ENCODE results near the gene NXNL2.

Gene NXNL2

GRCh38 chr9:88531920-88532698 is 2.9 kb upstream of the NXNL2 start:
- no peaks in the 10 kb centered on the region for H3K79me2 ChIP-seq (ENCODE audit: low read length)
- no peak overlapping the region for H3K4me2 ChIP-seq (ENCODE audit: low read length)
- H3K9me3 ChIP-seq (ENCODE audit: insufficient read depth, low read length): no peaks in the 10 kb centered on the region
- H2AFZ ChIP-seq (ENCODE audit: low read depth, low read length): no peak overlapping the region
- H3K36me3 ChIP-seq (replicated peaks; ENCODE audit: low read depth, low read length): no peaks in the 10 kb centered on the region
- TF ChIP-seq EZH2phosphoT487 (IDR thresholded peaks at IDR 0.05; ENCODE audit: low read depth) (no peak), CTCF (IDR thresholded peaks at IDR 0.05; ENCODE audit: low read depth, low read length) (no peak)
- H3K9ac ChIP-seq (ENCODE audit: low read length): no peak overlapping the region
- no peaks in the 10 kb centered on the region for H3K27me3 ChIP-seq (ENCODE audit: low read depth, low read length)
- H4K20me1 ChIP-seq (ENCODE audit: insufficient read depth, low read length): no peaks in the 10 kb centered on the region
- H3K4me3 ChIP-seq (ENCODE audit: low read length): no peak overlapping the region
- H3K27ac ChIP-seq (ENCODE audit: low read length): no peak overlapping the region
- no peaks in the 10 kb centered on the region for H3K4me1 ChIP-seq (ENCODE audit: low read length)

GRCh38 chr9:88533951-88534455 is 975 bp upstream of the NXNL2 start:
- Histone ChIP-seq H3K4me1 (ENCODE audit: low read length) (peaks cover 16% of the 10 kb centered on the region), H3K27ac (ENCODE audit: low read length) (no peak overlapping the region), H4K20me1 (ENCODE audit: insufficient read depth, low read length) (no peaks in the 10 kb centered on the region), H3K4me3 (ENCODE audit: low read length) (no peak overlapping the region), H3K36me3 (replicated peaks; ENCODE audit: low read depth, low read length) (no peaks in the 10 kb centered on the region), H3K4me2 (ENCODE audit: low read length) (no peak overlapping the region), H2AFZ (ENCODE audit: low read depth, low read length) (no peak overlapping the region), H3K9ac (ENCODE audit: low read length) (no peak overlapping the region), H3K79me2 (ENCODE audit: low read length) (no peaks in the 10 kb centered on the region), H3K27me3 (ENCODE audit: low read depth, low read length) (no peaks in the 10 kb centered on the region), H3K9me3 (ENCODE audit: insufficient read depth, low read length) (no peaks in the 10 kb centered on the region)
- TF ChIP-seq EZH2phosphoT487 (IDR thresholded peaks at IDR 0.05; ENCODE audit: low read depth) (no peak), CTCF (IDR thresholded peaks at IDR 0.05; ENCODE audit: low read depth, low read length) (no peak)

GRCh38 chr9:88535226-88536022 is 446 bp downstream of the NXNL2 start:
- TF ChIP-seq EZH2phosphoT487 (IDR thresholded peaks at IDR 0.05; ENCODE audit: low read depth) (no peak), CTCF (IDR thresholded peaks at IDR 0.05; ENCODE audit: low read depth, low read length) (no peak)
- H3K27me3 ChIP-seq (ENCODE audit: low read depth, low read length): no peaks in the 10 kb centered on the region
- peaks cover 28% of the 10 kb centered on the region for H3K4me1 ChIP-seq (ENCODE audit: low read length)
- H3K79me2 ChIP-seq (ENCODE audit: low read length): no peaks in the 10 kb centered on the region
- H3K36me3 ChIP-seq (replicated peaks; ENCODE audit: low read depth, low read length): no peaks in the 10 kb centered on the region
- H3K9ac ChIP-seq (ENCODE audit: low read length): no peak overlapping the region
- H3K27ac ChIP-seq (ENCODE audit: low read length): no peak overlapping the region
- H3K4me2 ChIP-seq (ENCODE audit: low read length): no peak overlapping the region
- H4K20me1 ChIP-seq (ENCODE audit: insufficient read depth, low read length): no peaks in the 10 kb centered on the region
- H2AFZ ChIP-seq (ENCODE audit: low read depth, low read length): no peak overlapping the region
- no peak overlapping the region for H3K4me3 ChIP-seq (ENCODE audit: low read length)
- H3K9me3 ChIP-seq (ENCODE audit: insufficient read depth, low read length): no peaks in the 10 kb centered on the region

DNA sequence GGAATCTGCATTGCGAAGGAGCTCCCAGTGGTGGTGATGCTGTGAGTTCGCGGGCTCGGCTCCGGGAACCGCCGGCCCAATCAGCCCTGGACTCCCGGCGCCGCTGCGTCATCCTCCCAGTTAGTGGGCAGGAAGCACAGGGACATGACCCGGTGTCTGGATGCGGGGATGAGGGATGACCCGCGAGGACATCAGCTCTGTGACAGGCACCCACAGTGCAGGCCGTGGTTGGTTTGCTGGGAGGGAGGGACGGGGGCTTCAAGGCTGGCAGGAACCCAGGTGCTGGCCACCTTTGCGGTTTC is 996 bp downstream of the NXNL2 start:
- Histone ChIP-seq H3K4me1 (ENCODE audit: low read length) (peaks cover 34% of the 10 kb centered on the region), H3K9ac (ENCODE audit: low read length) (no peak overlapping the region), H3K9me3 (ENCODE audit: insufficient read depth, low read length) (no peaks in the 10 kb centered on the region), H3K27ac (ENCODE audit: low read length) (no peak overlapping the region), H3K79me2 (ENCODE audit: low read length) (no peaks in the 10 kb centered on the region), H3K36me3 (replicated peaks; ENCODE audit: low read depth, low read length) (no peaks in the 10 kb centered on the region), H3K27me3 (ENCODE audit: low read depth, low read length) (no peaks in the 10 kb centered on the region), H3K4me3 (ENCODE audit: low read length) (no peak overlapping the region), H3K4me2 (ENCODE audit: low read length) (no peak overlapping the region), H4K20me1 (ENCODE audit: insufficient read depth, low read length) (no peaks in the 10 kb centered on the region), H2AFZ (ENCODE audit: low read depth, low read length) (no peak overlapping the region)
- TF ChIP-seq CTCF (IDR thresholded peaks at IDR 0.05; ENCODE audit: low read depth, low read length) (no peak), EZH2phosphoT487 (IDR thresholded peaks at IDR 0.05; ENCODE audit: low read depth) (no peak)
